ENCODE measurements around the gene CNOT10. TPM values are rescaled to one million over a fixed set of nuclear protein-coding genes. Genes with fewer than 3 reads are reported as not detected.

Gene CNOT10
- total RNA-seq, 1 experiment from 2014 or later = 46.2 TPM

DNA sequence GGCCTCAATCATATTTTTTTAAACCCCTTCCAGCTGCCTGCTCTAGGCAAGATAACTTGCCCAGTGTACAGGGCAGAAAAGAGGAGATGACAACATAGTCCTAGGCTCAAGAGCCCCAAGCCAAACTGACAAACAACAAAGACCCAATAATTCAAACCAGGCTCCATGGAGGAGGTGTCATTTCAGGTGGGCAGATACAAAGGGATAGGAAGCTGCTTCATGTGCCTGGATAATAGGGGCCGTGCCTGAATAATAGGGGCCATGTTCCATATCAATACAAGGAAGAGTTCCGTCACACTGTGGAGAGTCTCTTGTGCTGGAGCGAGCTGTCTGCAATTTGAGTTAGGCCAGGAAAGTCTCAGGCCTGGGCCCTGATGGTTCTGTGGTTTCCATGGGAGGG lies 97.4 kb downstream of the CNOT10 start:
- Histone ChIP-seq H4K20me1 (ENCODE audit: low read length) (no peaks in the 10 kb centered on the region), H3F3A (ENCODE audit: low read length, unreplicated experiment) (no peaks in the 10 kb centered on the region), H3K36me3 (ENCODE audit: low read depth, low read length) (no peaks in the 10 kb centered on the region), H3K9me2 (replicated peaks; ENCODE audit: low read length) (no peaks in the 10 kb centered on the region), H3K4me1 (ENCODE audit: insufficient read depth, low read length) (peaks cover 5% of the 10 kb centered on the region), H3K4me2 (ENCODE audit: low read length) (no peak overlapping the region), H3K9ac (ENCODE audit: low read length) (no peak overlapping the region), H3K79me2 (ENCODE audit: low read length) (no peaks in the 10 kb centered on the region), H3K27me3 (ENCODE audit: low read length) (no peaks in the 10 kb centered on the region), H3K9me3 (ENCODE audit: low read length) (no peaks in the 10 kb centered on the region), H3K4me3 (ENCODE audit: low read length) (no peak overlapping the region), H3K27ac (ENCODE audit: low read length) (no peak overlapping the region), H2AFZ (ENCODE audit: low read length) (no peak overlapping the region)
- POLR2A ChIA-PET (ENCODE audit: unreplicated experiment) = interaction anchor here (0.9 kb wide), 1 partner anchor 98 kb away, joined by 3 read pairs; the partner anchor contains the start of gene CNOT10
- no peak for DNase-seq
- intact Hi-C loops (cut with micrococcal nuclease) = no loop called here
- no TSS peak for BruUV-seq (replicated peaks)
- TF ChIP-seq EZH2phosphoT487 (IDR thresholded peaks at IDR 0.05; ENCODE audit: borderline replicate concordance, low read length) (no peak), CTCF (conservative IDR thresholded peaks at IDR 0.05; ENCODE audit: low read depth, low read length) (no peak), EZH2 (IDR thresholded peaks at IDR 0.05; ENCODE audit: low read length, unreplicated experiment) (no peak)
- CTCF ChIA-PET = interaction anchor here (0.6 kb wide), 1 partner anchor 63 kb away, joined by 3 read pairs; no protein-coding TSS in a partner anchor
- ATAC-seq = no peak

DNA sequence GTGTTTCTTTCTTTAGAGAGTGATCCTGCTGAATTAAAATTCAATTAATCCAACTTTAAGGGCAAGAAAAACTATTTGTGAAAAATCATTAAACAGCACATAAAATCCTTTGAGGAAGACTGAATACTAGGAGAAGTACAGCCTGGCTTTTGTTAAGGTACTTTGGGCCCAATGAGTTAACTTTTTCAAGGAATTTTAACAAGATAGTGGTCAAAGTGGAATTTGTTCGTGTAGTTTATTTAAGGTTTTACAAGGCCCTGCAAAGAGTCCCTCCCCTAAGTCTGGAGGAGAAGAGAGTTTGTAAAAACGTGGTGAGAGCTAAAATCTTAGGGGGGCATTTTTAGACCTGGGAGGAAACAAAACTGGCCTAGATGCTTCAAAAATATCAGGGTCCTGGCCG lies 106.8 kb downstream of the CNOT10 start:
- Histone ChIP-seq H3K27ac (ENCODE audit: low read length) (peak overlapping the region; percentile 53), H3K36me3 (ENCODE audit: low read depth, low read length) (no peaks in the 10 kb centered on the region), H3F3A (ENCODE audit: low read length, unreplicated experiment) (no peaks in the 10 kb centered on the region), H3K9me3 (ENCODE audit: low read length) (no peaks in the 10 kb centered on the region), H4K20me1 (ENCODE audit: low read length) (no peaks in the 10 kb centered on the region), H3K9me2 (replicated peaks; ENCODE audit: low read length) (no peaks in the 10 kb centered on the region), H3K27me3 (ENCODE audit: low read length) (no peaks in the 10 kb centered on the region), H3K4me3 (ENCODE audit: low read length) (no peak overlapping the region), H3K9ac (ENCODE audit: low read length) (peak overlapping the region; percentile 23; the same call in 1 of the 2 replicates), H3K4me1 (ENCODE audit: insufficient read depth, low read length) (peaks cover 24% of the 10 kb centered on the region), H3K4me2 (ENCODE audit: low read length) (peak overlapping the region; percentile 20), H2AFZ (ENCODE audit: low read length) (peak overlapping the region; percentile 14; the same call in 1 of the 2 replicates), H3K79me2 (ENCODE audit: low read length) (no peaks in the 10 kb centered on the region)
- ATAC-seq (peak; percentile 64), DNase-seq (peak; percentile 69)
- intact Hi-C loops (cut with micrococcal nuclease) = loop anchor here (1.0 to 2.0 kb wide), 2 partner anchors 11 to 51 kb away; no protein-coding TSS in a partner anchor
- TF ChIP-seq EZH2 (IDR thresholded peaks at IDR 0.05; ENCODE audit: low read length, unreplicated experiment) (no peak), CTCF (conservative IDR thresholded peaks at IDR 0.05; ENCODE audit: low read depth, low read length) (no peak), EZH2phosphoT487 (IDR thresholded peaks at IDR 0.05; ENCODE audit: borderline replicate concordance, low read length) (no peak)
- ChIA-PET CTCF (no interaction called here), POLR2A (ENCODE audit: unreplicated experiment) (interaction anchor here (0.6 kb wide), 2 partner anchors 21 to 146 kb away, joined by 3 to 6 read pairs; no protein-coding TSS in a partner anchor)
- no TSS peak for BruUV-seq (replicated peaks)
